ENCODE results near the gene CLDN12. TPM values are rescaled to one million over a fixed set of nuclear protein-coding genes. Genes with fewer than 3 reads are reported as not detected.
"Not testable (repeated sequence)": the region's sequence is repeated elsewhere in the genome, so short reads cannot be mapped to it uniquely, and the experiment has no call there.

Gene CLDN12
- total RNA-seq, 1 donor from 2014 or later: 27.6 TPM

GRCh38 chr7:90461219-90461618, 58.0 kb downstream of the CLDN12 start:
- Mint-ChIP-seq H3K27ac (ENCODE audit: unreplicated experiment) (no peak overlapping the region), H3K4me3 (ENCODE audit: unreplicated experiment) (no peak overlapping the region)
- DNase-seq (ENCODE audit: low spot score): no peak

GRCh38 chr7:90463151-90463628, 59.9 kb downstream of the CLDN12 start:
- not testable (repeated sequence) for H3K4me1 Mint-ChIP-seq (ENCODE audit: low read depth); H3K36me3 Mint-ChIP-seq (ENCODE audit: low read depth); H3K27me3 Mint-ChIP-seq (ENCODE audit: low read depth); DNase-seq (ENCODE audit: low spot score); H3K4me3 Mint-ChIP-seq (ENCODE audit: unreplicated experiment); H3K9me3 Mint-ChIP-seq (ENCODE audit: low read depth); H3K27ac Mint-ChIP-seq (ENCODE audit: unreplicated experiment)

More at GRCh38 chr7:90461219-90461618, 58.0 kb downstream of the CLDN12 start:
- H3K4me1 Mint-ChIP-seq (ENCODE audit: low read depth): peaks cover 5% of the 10 kb centered on the region
- H3K36me3 Mint-ChIP-seq (ENCODE audit: low read depth): no peaks in the 10 kb centered on the region
- H3K9me3 Mint-ChIP-seq (ENCODE audit: low read depth): peaks cover 9% of the 10 kb centered on the region
- no peak for TF ChIP-seq CTCF (IDR thresholded peaks at IDR 0.05)
- no peaks in the 10 kb centered on the region for H3K27me3 Mint-ChIP-seq (ENCODE audit: low read depth)

Other genes with a start within 250 kb of the CLDN12 start
- gene STEAP1, start 249.0 kb upstream of the CLDN12 start, total RNA-seq: 0.22 to 0.31 TPM (median 0.28 TPM) in 3 replicates
- 0.20 TPM in 1 of 3 replicates, not detected in the others for gene STEAP2, start 191.7 kb upstream of the CLDN12 start, total RNA-seq
- gene CFAP69, start 158.3 kb upstream of the CLDN12 start, total RNA-seq: 0.55 to 1.2 TPM in 2 of 3 replicates, not detected in the other
- not detected in 3 replicates for gene FAM237B, start 82.2 kb upstream of the CLDN12 start, total RNA-seq
- 14.5 to 15.7 TPM (median 14.9 TPM) in 3 replicates for gene GTPBP10, start 56.7 kb upstream of the CLDN12 start, total RNA-seq
- not detected in 3 replicates for gene PTTG1IP2, start 66.2 kb downstream of the CLDN12 start, total RNA-seq
- gene CDK14, start 192.9 kb downstream of the CLDN12 start, total RNA-seq: 53.7 to 97.9 TPM (median 61.4 TPM) in 3 replicates